Measurements from ENCODE around the gene SLC6A8.
"Not testable (repeated sequence)": the region's sequence is repeated elsewhere in the genome, so short reads cannot be mapped to it uniquely, and the experiment has no call there.

Gene SLC6A8

GRCh38 chrX:153733651-153734240, 46.0 kb downstream of the SLC6A8 start:
- no peak for DNase-seq

- DNase-seq, result no peak
These were observed 47.1 kb downstream of the SLC6A8 start for GRCh38 chrX:153734871-153735270.

GRCh38 chrX:153735274-153735673, 47.5 kb downstream of the SLC6A8 start:
- DNase-seq, result no peak

GRCh38 chrX:153736071-153736820, 48.5 kb downstream of the SLC6A8 start:
- DNase-seq, result no peak

- DNase-seq, result no peak
These were observed 49.2 kb downstream of the SLC6A8 start for GRCh38 chrX:153736871-153737441.

- DNase-seq, result no peak
These were observed 50.4 kb downstream of the SLC6A8 start for GRCh38 chrX:153738056-153738605.

GRCh38 chrX:153739754-153740486, 52.2 kb downstream of the SLC6A8 start:
- no peak for DNase-seq

- DNase-seq, result no peak
These were observed 53.0 kb downstream of the SLC6A8 start for GRCh38 chrX:153740631-153741222.

GRCh38 chrX:153741446-153741845, 53.7 kb downstream of the SLC6A8 start:
- no peak for DNase-seq

GRCh38 chrX:153742111-153742510, 54.4 kb downstream of the SLC6A8 start:
- DNase-seq, result not testable (repeated sequence)

GRCh38 chrX:153742796-153743467, 55.2 kb downstream of the SLC6A8 start:
- DNase-seq, result not testable (repeated sequence)

GRCh38 chrX:153743468-153744209, 55.9 kb downstream of the SLC6A8 start:
- peak; percentile 60 for DNase-seq

- DNase-seq, result no peak
These were observed 56.7 kb downstream of the SLC6A8 start for GRCh38 chrX:153744210-153745066.

- not testable (repeated sequence) for DNase-seq
These were observed 57.3 kb downstream of the SLC6A8 start for GRCh38 chrX:153745067-153745433.

Measured in femur (tissue), 1 donor.